ENCODE data around the gene CD52. TPM values are rescaled to one million over a fixed set of nuclear protein-coding genes. Genes with fewer than 3 reads are reported as not detected.

The CD52 gene
- total and polyA plus RNA-seq, 2 of the 4 experiments (the other 2 are of a cell fraction) = 1.6 TPM; not detected in 1

DNA sequence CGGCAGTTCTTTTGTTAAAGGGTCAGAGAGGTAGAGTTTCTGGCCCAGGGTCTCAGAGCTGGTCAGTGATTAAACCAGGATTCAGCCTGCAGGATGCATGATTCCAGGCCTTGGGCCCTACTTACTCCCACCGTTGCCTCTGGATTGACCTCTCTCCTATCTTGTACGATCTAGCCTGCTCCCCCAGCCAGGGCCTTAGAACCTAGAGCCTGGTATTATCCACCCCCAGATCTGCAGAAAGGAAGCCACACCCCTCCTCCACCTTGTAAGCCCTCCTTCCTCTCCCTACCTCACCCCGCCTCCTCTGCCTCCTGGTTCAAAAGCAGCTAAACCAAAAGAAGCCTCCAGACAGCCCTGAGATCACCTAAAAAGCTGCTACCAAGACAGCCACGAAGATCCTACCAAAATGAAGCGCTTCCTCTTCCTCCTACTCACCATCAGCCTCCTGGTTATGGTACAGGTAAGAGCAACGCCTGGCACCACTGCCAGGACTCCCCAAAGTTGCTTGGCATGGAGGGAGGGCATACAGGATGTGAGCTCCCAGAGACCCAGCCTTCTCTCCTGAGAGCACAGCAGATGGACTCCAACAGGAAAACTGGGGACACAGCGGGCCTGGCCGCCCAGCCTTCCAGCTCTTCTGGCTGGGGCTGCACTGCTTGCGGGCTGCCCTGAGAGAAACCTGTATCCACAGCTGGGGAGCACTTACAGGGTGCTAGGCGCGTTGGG, at the start of gene CD52 (continued):
- TF ChIP-seq RFX5 (IDR thresholded peaks at IDR 0.05; ENCODE audit: low read depth, low read length) = no peak
- TF ChIP-seq MXI1 (IDR thresholded peaks at IDR 0.05; ENCODE audit: borderline replicate concordance, low read depth, low read length) = no peak

DNA sequence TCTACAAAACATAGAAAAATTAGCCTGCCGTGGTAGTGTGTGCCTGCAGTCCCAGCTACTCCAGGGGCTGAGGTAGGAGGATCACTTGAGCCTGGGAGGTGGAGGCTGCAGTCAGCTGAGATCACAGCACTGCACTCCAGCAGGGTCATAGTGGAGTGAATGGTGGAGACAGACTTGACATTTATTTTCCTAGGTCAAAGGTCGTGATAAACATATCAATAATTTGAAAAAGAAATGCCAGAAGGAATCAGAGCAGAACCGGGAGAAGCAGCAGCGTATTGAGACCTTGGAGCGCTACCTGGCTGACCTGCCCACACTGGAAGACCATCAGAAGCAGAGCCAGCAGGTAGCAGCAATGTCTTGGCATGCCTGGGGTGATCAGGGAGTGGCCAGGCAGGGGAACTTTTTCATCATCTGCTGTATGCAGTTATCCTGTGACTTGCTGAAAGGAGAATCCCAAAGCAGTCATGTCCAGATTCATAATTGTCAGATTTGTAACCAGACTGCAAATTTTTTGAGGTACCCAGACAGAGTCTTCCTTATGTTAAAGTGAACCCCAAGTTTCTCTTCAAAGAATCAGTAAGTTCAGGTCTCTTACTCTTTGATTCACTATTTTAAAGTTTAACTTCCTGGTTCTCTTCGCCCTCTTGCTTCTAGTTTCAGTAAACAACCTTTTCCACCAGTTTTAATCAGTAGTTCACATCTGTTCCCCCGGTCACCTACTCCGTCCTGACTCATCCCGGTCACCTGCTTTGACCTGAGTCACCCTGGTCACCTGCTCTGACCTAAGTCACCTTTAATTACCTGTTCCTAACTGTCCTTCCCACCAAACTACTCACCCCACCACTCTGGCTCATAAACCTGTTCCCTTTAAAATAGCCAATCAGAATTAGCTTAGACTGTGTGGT, 49.2 kb upstream of the CD52 start:
- Histone ChIP-seq H2BK120ac (ENCODE audit: low read depth, low read length) (no peak overlapping the region), H4K5ac (ENCODE audit: low read depth, low read length) (no peak overlapping the region), H4K20me1 (ENCODE audit: insufficient read depth, low read length) (no peaks in the 10 kb centered on the region), H2AK9ac (replicated peaks; ENCODE audit: low read depth, low read length, poor library complexity) (no peak overlapping the region), H4K8ac (ENCODE audit: low read depth in 2 of 2, low read length in 2 of 2) (no peak overlapping the region), H2AFZ (replicated peaks; ENCODE audit: low read length, poor library complexity) (no peak overlapping the region), H3K4me1 (ENCODE audit: control insufficient read depth, insufficient read depth, low read length) (no peaks in the 10 kb centered on the region), H3K9ac (ENCODE audit: low read depth, low read length) (no peak overlapping the region), H4K91ac (ENCODE audit: insufficient read depth, low read depth, low read length) (no peak overlapping the region), H2BK5ac (ENCODE audit: low read depth, low read length, poor library complexity, severe bottlenecking) (no peak overlapping the region), H3K9me1 (ENCODE audit: insufficient read depth, low read length) (no peaks in the 10 kb centered on the region), H3K4me2 (ENCODE audit: low read depth, low read length) (no peak overlapping the region), H3K18ac (ENCODE audit: low read depth, low read length) (no peak overlapping the region), H3K27ac (ENCODE audit: insufficient read depth, low read length) (no peak overlapping the region), H3K9me3 (ENCODE audit: control insufficient read depth, insufficient read depth, low read length) (peaks cover 5% of the 10 kb centered on the region), H2BK20ac (ENCODE audit: low read depth, low read length) (no peak overlapping the region), H3K14ac (replicated peaks; ENCODE audit: low read depth, low read length) (no peak overlapping the region), H3K36me3 (ENCODE audit: control insufficient read depth, insufficient read depth, low read length) (peaks cover 7% of the 10 kb centered on the region; the same call in 1 of the 2 replicates), H3K56ac (ENCODE audit: extremely low read depth, insufficient read depth, low read length) (no peak overlapping the region), H3K79me1 (ENCODE audit: low read depth in 1 of 2, low read length in 2 of 2) (peaks cover 3 to 7% of the 10 kb centered on the region in 2 experiments; a peak in 1 of 4 replicates), H3K4ac (ENCODE audit: low read depth, low read length) (no peak overlapping the region), H3K27me3 (ENCODE audit: control insufficient read depth, insufficient read depth, low read length) (no peaks in the 10 kb centered on the region), H2AK5ac (ENCODE audit: low read depth, low read length) (no peak overlapping the region), H2BK15ac (ENCODE audit: low read depth, low read length) (no peak overlapping the region), H3K4me3 (ENCODE audit: insufficient read depth, low read depth, low read length) (no peak overlapping the region), H3K23ac (ENCODE audit: low read depth, low read length) (no peak overlapping the region)
- ChIA-PET CTCF (no interaction called here), POLR2A (ENCODE audit: unreplicated experiment) (no interaction called here)
- 97% methylated on average over 8 of the region's 9 CpGs; no CpG with 5 or more reads in 1 of the 2 experiments for WGBS, 2 experiments (ENCODE audit: extremely low coverage in 2 of 2, insufficient read length in 1 of 2)
- TF ChIP-seq, protein P1, sequence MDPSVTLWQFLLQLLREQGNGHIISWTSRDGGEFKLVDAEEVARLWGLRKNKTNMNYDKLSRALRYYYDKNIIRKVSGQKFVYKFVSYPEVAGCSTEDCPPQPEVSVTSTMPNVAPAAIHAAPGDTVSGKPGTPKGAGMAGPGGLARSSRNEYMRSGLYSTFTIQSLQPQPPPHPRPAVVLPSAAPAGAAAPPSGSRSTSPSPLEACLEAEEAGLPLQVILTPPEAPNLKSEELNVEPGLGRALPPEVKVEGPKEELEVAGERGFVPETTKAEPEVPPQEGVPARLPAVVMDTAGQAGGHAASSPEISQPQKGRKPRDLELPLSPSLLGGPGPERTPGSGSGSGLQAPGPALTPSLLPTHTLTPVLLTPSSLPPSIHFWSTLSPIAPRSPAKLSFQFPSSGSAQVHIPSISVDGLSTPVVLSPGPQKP (IDR thresholded peaks at IDR 0.05; ENCODE audit: borderline replicate concordance, low read depth, low read length) = no peak
- TF ChIP-seq, protein P2, sequence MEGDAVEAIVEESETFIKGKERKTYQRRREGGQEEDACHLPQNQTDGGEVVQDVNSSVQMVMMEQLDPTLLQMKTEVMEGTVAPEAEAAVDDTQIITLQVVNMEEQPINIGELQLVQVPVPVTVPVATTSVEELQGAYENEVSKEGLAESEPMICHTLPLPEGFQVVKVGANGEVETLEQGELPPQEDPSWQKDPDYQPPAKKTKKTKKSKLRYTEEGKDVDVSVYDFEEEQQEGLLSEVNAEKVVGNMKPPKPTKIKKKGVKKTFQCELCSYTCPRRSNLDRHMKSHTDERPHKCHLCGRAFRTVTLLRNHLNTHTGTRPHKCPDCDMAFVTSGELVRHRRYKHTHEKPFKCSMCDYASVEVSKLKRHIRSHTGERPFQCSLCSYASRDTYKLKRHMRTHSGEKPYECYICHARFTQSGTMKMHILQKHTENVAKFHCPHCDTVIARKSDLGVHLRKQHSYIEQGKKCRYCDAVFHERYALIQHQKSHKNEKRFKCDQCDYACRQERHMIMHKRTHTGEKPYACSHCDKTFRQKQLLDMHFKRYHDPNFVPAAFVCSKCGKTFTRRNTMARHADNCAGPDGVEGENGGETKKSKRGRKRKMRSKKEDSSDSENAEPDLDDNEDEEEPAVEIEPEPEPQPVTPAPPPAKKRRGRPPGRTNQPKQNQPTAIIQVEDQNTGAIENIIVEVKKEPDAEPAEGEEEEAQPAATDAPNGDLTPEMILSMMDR (conservative IDR thresholded peaks at IDR 0.05; ENCODE audit: low read depth, low read length) = no peak
- TF ChIP-seq MAZ (IDR thresholded peaks at IDR 0.05; ENCODE audit: borderline replicate concordance, low read depth, low read length) = no peak
- intact Hi-C loops (cut with micrococcal nuclease) = no loop called here
- no TSS peak for BruUV-seq (replicated peaks)
- in situ Hi-C loops (cut with MboI; ENCODE audit: low sequenced_read_pairs) = no loop called here
- dilution Hi-C loops (cut with HindIII; ENCODE audit: low sequenced_read_pairs, unreplicated experiment) = no loop called here
- no peak for ATAC-seq (ENCODE audit: low read depth)
- DNase-seq = no peak
